K562 treated with DMSO at 1 percent for 48 hours (cell line): ENCODE results near the gene PPP2R3B. TPM values are rescaled to one million over a fixed set of nuclear protein-coding genes. Genes with fewer than 3 reads are reported as not detected.

Experiments
- total RNA-seq: library from RNA; unstranded; fragments of 300-600 nt; gene quantifications from 2 replicates; pipeline ENCODE4 v1.2.3, GENCODE V29; 2022; ENCODE audit warnings: low replicate concordance; ENCODE audit errors: extremely low read depth

The PPP2R3B gene, protein sequence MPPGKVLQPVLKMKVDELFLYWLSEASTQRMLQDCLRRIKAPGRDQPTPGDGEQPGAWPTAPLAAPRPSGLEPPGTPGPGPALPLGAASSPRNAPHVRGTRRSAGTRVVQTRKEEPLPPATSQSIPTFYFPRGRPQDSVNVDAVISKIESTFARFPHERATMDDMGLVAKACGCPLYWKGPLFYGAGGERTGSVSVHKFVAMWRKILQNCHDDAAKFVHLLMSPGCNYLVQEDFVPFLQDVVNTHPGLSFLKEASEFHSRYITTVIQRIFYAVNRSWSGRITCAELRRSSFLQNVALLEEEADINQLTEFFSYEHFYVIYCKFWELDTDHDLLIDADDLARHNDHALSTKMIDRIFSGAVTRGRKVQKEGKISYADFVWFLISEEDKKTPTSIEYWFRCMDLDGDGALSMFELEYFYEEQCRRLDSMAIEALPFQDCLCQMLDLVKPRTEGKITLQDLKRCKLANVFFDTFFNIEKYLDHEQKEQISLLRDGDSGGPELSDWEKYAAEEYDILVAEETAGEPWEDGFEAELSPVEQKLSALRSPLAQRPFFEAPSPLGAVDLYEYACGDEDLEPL
- total RNA-seq = not detected in 2 replicates

DNA sequence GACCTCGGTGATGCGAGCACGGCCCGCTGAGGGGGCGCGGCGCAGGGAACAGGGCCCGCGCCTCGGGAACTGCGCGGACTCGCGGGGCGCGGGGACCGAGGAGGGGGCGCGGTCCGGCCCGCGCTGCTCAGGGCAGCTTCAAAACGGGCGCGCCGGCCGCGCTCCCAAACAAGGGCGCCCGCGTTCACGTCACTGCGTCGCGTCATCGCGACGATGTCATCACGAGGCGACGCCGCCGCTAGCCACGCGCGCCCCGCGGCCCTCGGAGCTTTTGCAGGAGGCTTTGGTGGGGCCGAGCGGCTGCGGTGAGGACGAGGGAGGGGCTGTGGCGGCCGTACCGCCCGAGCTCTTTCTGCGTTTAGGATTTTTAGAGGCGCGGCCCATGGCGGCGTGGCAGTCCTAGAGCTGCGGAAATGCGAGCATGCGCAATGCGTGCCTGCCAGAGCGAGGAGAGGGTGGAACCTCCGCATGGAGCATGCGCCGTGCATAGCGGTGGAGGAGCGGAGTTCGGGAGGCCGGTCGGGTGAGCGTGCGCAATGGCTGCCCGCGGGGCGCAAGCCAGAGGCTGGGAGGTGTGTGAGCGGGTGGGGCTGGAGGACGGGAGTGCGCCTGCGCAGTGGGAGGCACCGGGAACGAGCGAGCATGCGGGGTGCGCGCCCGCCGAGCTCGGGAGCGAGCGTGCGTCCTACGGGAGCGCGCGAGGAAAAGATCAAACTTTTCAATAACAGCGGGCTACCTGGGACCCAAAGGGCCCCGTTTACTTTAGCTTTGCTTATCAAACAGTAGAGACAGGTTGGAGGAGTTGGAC lies at the start of gene PPP2R3B:
Gene PPP2R3B (minus strand): TSS at position 140 of the 808 bp plus-strand sequence. CDS start 216 bp downstream, outside the sequence.

DNA sequence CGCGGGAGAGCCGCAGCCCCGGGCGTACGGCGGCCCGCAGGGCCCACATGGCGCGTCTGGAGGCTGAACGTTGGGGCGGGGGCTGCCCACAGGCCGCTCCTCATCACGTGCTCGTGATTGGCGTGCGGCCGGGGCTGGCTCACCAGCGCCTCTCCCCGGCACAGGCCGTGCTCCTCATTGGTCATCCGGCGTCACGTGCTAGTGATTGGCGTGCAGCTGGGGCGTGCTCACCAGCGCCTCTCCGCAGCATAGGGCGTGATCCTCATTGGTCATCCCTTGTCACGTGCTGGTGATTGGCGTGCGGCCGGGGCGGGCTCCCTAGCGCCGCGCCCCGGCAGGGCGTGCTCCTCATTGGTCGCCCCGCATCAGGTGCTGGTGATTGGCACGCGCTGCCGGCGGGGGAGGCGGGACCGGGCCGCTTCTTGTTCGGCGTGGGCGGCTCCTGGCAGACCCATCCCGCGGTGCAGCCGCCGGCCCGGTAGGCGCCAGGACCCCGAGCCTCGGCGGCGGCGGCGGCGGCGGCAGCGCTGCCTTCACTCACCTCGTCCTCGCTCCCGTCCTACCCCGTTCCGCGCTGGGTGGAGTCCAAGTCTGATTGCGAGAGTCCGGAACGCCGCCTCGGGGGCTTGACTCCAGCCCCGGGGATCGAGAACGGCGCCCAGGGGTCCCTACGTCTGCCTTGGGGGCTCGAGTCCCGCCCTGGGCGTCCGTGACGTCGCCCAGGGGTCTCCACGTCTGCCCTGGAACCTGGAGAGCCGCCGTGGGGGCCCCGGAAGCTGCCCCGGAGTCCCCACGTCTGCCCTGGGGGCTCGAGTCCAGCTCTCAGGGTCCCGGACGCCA lies 67.7 kb downstream of the PPP2R3B start, which contains the start of gene GTPBP6:
Gene GTPBP6 (minus strand): TSS at position 58 of the 840 bp plus-strand sequence. CDS start 9 bp downstream, at position 49.

Other genes starting within 250 kb of the PPP2R3B start
- gene PLCXD1, start 105.5 kb downstream of the PPP2R3B start, total RNA-seq = not detected in 2 replicates
- not detected in 2 replicates for gene GTPBP6, start 68.1 kb downstream of the PPP2R3B start, total RNA-seq
- not detected in 2 replicates for gene SHOX, start 243.9 kb upstream of the PPP2R3B start, total RNA-seq